GM12875 (cell line): Measurements from ENCODE around the gene TNKS2.
"Not testable (repeated sequence)": the region's sequence is repeated elsewhere in the genome, so short reads cannot be mapped to it uniquely, and the experiment has no call there.

ENCODE experiments used
- H3K4me3 ChIP-seq: one replicate; pipeline ENCODE4 v1.5.1; 2011; ENCODE audit warnings: low read depth, low read length, control low read depth
- CTCF ChIP-seq: IDR thresholded peaks from 2 replicates; pipeline ENCODE4 v1.5.1; 2011; ENCODE audit warnings: low read depth, mild to moderate bottlenecking, control low read depth, inconsistent platforms, low read length, moderate library complexity, borderline replicate concordance; ENCODE audit not compliant: insufficient read depth

Gene TNKS2

GRCh38 chr10:91800756-91801155 lies 2.5 kb downstream of the TNKS2 start:
- no peak overlapping the region for H3K4me3 ChIP-seq

GRCh38 chr10:91803386-91804125 lies 5.3 kb downstream of the TNKS2 start:
- H3K4me3 ChIP-seq, result no peak overlapping the region
- no peak for TF ChIP-seq CTCF

More at GRCh38 chr10:91800756-91801155, 2.5 kb downstream of the TNKS2 start:
- no peak for TF ChIP-seq CTCF

GRCh38 chr10:91804126-91804510 lies 5.9 kb downstream of the TNKS2 start:
- H3K4me3 ChIP-seq, result no peak overlapping the region
- no peak for TF ChIP-seq CTCF

- no peak for TF ChIP-seq CTCF
- no peak overlapping the region for H3K4me3 ChIP-seq
These were observed 7.0 kb downstream of the TNKS2 start for GRCh38 chr10:91805110-91805838.

GRCh38 chr10:91807264-91807663 lies 9.0 kb downstream of the TNKS2 start:
- H3K4me3 ChIP-seq, result not testable (repeated sequence)

- TF ChIP-seq CTCF, result no peak
- no peak overlapping the region for H3K4me3 ChIP-seq
These were observed 15.0 kb downstream of the TNKS2 start for GRCh38 chr10:91813251-91813650.

- H3K4me3 ChIP-seq, result no peak overlapping the region
- no peak for TF ChIP-seq CTCF
These were observed 18.8 kb downstream of the TNKS2 start for GRCh38 chr10:91816981-91817380.
